Activated T-helper 9 cell treated with anti-CD3 and anti-CD28 coated beads, Interleukin-2, amount 50 U/mL, for 16 hours (primary cell): ENCODE measurements around the gene GRK5.

Experiments
- DNase-seq: peaks from one replicate; pipeline ENCODE4 v3.0.0-alpha.2; 2020; ENCODE audit warnings: low read depth

The GRK5 gene

GRCh38 chr10:119406601-119407253, 199.4 kb downstream of the GRK5 start:
- DNase-seq, result no peak

- no peak for DNase-seq
Measured at GRCh38 chr10:119407254-119407777, 199.9 kb downstream of the GRK5 start.

- no peak for DNase-seq
Measured at GRCh38 chr10:119408072-119408471, 200.7 kb downstream of the GRK5 start.

- no peak for DNase-seq
Measured at GRCh38 chr10:119408969-119409371, 201.6 kb downstream of the GRK5 start.

GRCh38 chr10:119409385-119409784, 202.0 kb downstream of the GRK5 start:
- DNase-seq, result no peak

- no peak for DNase-seq
Measured at GRCh38 chr10:119409906-119410305, 202.5 kb downstream of the GRK5 start.

- no peak for DNase-seq
Measured at GRCh38 chr10:119410361-119411116, 203.2 kb downstream of the GRK5 start.

GRCh38 chr10:119412244-119413092, 205.1 kb downstream of the GRK5 start:
- no peak for DNase-seq

GRCh38 chr10:119413093-119413453, 205.7 kb downstream of the GRK5 start:
- no peak for DNase-seq

- DNase-seq, result no peak
Measured at GRCh38 chr10:119413471-119414080, 206.2 kb downstream of the GRK5 start.

- no peak for DNase-seq
Measured at GRCh38 chr10:119414081-119414611, 206.8 kb downstream of the GRK5 start.

GRCh38 chr10:119415121-119415520, 207.8 kb downstream of the GRK5 start:
- DNase-seq, result no peak

GRCh38 chr10:119415536-119416503, 208.4 kb downstream of the GRK5 start:
- no peak for DNase-seq

- DNase-seq, result peak; percentile 48
Measured at GRCh38 chr10:119416855-119417254, 209.5 kb downstream of the GRK5 start.

- no peak for DNase-seq
Measured at GRCh38 chr10:119417852-119418251, 210.5 kb downstream of the GRK5 start.

GRCh38 chr10:119418362-119418761, 211.0 kb downstream of the GRK5 start:
- DNase-seq, result no peak

- DNase-seq, result no peak
Measured at GRCh38 chr10:119419931-119420330, 212.6 kb downstream of the GRK5 start.

GRCh38 chr10:119420950-119421875, 213.8 kb downstream of the GRK5 start:
- no peak for DNase-seq

- DNase-seq, result no peak
Measured at GRCh38 chr10:119421891-119422681, 214.7 kb downstream of the GRK5 start.
